Naive thymus-derived CD8-positive, alpha-beta T cell (primary cell): ENCODE measurements around the gene DCPS. TPM values are rescaled to one million over a fixed set of nuclear protein-coding genes. Genes with fewer than 3 reads are reported as not detected.

Source experiments
- ATAC-seq, 2 donors: fragments of 150-1000 bp; cut with Tn5 transposase in 1 of 2; sonication (Bioruptor Pico), chemical (Tn5 transposase) in 1 of 2; 1 replicate in 1 of 2; 2 replicates in 1 of 2; pipeline ENCODE4 v1.10.0; 2021; ENCODE audit warnings: mild to moderate bottlenecking in 2 of 2, moderate library complexity in 2 of 2
- POLR2A ChIA-PET: fragments of 350-600 bp; sonication (Branson Sonifier 250); formaldehyde crosslinking; loops from one replicate; lab custom pipeline; 2021; ENCODE audit warnings: antibody characterized with exemption; lab: Charles Lee
- DNase-seq, 10 donors: peaks; one replicate each; pipeline versions ENCODE4 v3.0.0 to v3.0.0-alpha.2; 2020 to 2022
- H3K27ac Mint-ChIP-seq, 10 donors: one replicate each; pipeline ENCODE4 v1.8.0; 2020 to 2022; ENCODE audit warnings: mild to moderate bottlenecking in 10 of 10, mixed read lengths in 10 of 10, moderate library complexity in 4 of 10, inconsistent platforms in 1 of 10
- H3K27me3 Mint-ChIP-seq, 5 donors: one replicate each; pipeline ENCODE4 v1.8.0; 2021 to 2022; ENCODE audit warnings: mixed read lengths in 5 of 5
- H3K36me3 Mint-ChIP-seq, 3 donors: one replicate each; pipeline ENCODE4 v1.8.0; 2020 to 2022; ENCODE audit warnings: mixed read lengths in 3 of 3, mild to moderate bottlenecking in 2 of 3, inconsistent platforms in 1 of 3
- H3K4me1 Mint-ChIP-seq, 4 donors: one replicate each; pipeline ENCODE4 v1.8.0; 2021 to 2022; ENCODE audit warnings: mixed read lengths in 4 of 4
- H3K4me3 Mint-ChIP-seq, 10 donors: one replicate each; pipeline ENCODE4 v1.8.0; 2020 to 2022; ENCODE audit warnings: mild to moderate bottlenecking in 10 of 10, mixed read lengths in 10 of 10, moderate library complexity in 6 of 10, inconsistent platforms in 1 of 10
- H3K9me3 Mint-ChIP-seq, 9 donors: one replicate each; pipeline ENCODE4 v1.8.0; 2020 to 2022; ENCODE audit warnings: mixed read lengths in 9 of 9, mild to moderate bottlenecking in 3 of 9, inconsistent platforms in 1 of 9, moderate library complexity in 1 of 9
- polyA plus RNA-seq, 3 donors: library from polyadenylated mRNA; unstranded; fragments of 300-500 nt; fragmentation: Illumina TruSeq; gene quantifications; one replicate each; pipeline ENCODE4 v1.2.3, GENCODE V29; 2021
- total RNA-seq, 8 experiments: library from RNA in 2 of 8; stranded (reverse) in 2 of 8; gene quantifications; one replicate each; pipeline ENCODE4 v1.2.3 and lab custom pipeline; 2021 to 2026

DCPS gene
- total and polyA plus RNA-seq, 5 experiments from 2014 or later, result 13.9 to 47.2 (median 36.7) TPM

- POLR2A ChIA-PET, result interaction anchor here (0.5 to 6.6 kb wide), 12 partner anchors 12 to 644 kb away, joined by 3 to 91 read pairs (median 5); partner anchors contain the start of genes CHEK1, DCPS, FAM118B and HYLS1
- peaks cover 0 to 1% (median 0%) of the 10 kb centered on the region in 5 donors for H3K27me3 Mint-ChIP-seq
These were observed 34.9 kb upstream of the DCPS start, which contains the start of the genes FOXRED1 and SRPRA for GRCh38 chr11:126268708-126269579. Gene FOXRED1, plus strand, starts transcription at chr11:126269154. Its CDS starts 53 bp downstream, at chr11:126269207. Gene SRPRA, minus strand, starts transcription at chr11:126268895. Its CDS starts 91 bp downstream, at chr11:126268804.

GRCh38 chr11:126277322-126277721, 26.5 kb upstream of the DCPS start:
- H3K9me3 Mint-ChIP-seq, result no peaks in the 10 kb centered on the region
- no peaks in the 10 kb centered on the region for H3K27me3 Mint-ChIP-seq
- POLR2A ChIA-PET, result no interaction called here
- H3K36me3 Mint-ChIP-seq, result peaks cover 0 to 36% (median 14%) of the 10 kb centered on the region in 3 donors
- DNase-seq, result no peak
- H3K4me3 Mint-ChIP-seq, result no peak overlapping the region
- H3K4me1 Mint-ChIP-seq, result peaks cover 24 to 44% (median 33%) of the 10 kb centered on the region in 4 donors
- peak overlapping the region in 1 of 10 donors; percentile 25 for H3K27ac Mint-ChIP-seq
- no peak for ATAC-seq

More at GRCh38 chr11:126268708-126269579, 34.9 kb upstream of the DCPS start, which contains the start of the genes FOXRED1 and SRPRA:
- peak; percentile 96 to 97 for ATAC-seq
- Mint-ChIP-seq H3K36me3 (peaks cover 0 to 52% (median 12%) of the 10 kb centered on the region in 3 donors), H3K27ac (peak within 1 kb of the TSS; percentile 95 to 99 (median 98)), H3K4me1 (peaks cover 24 to 49% (median 43%) of the 10 kb centered on the region in 4 donors), H3K4me3 (peak within 1 kb of the TSS; percentile 95 to 98 (median 97)), H3K9me3 (no peaks in the 10 kb centered on the region)
- peak; percentile 97 to 100 (median 100) for DNase-seq

GRCh38 chr11:126277780-126278179, 26.1 kb upstream of the DCPS start:
- H3K4me1 Mint-ChIP-seq, result peaks cover 26 to 41% (median 35%) of the 10 kb centered on the region in 4 donors
- H3K27me3 Mint-ChIP-seq, result no peaks in the 10 kb centered on the region
- no peak overlapping the region for H3K4me3 Mint-ChIP-seq
- H3K27ac Mint-ChIP-seq, result peak overlapping the region in 1 of 10 donors; percentile 25
- H3K36me3 Mint-ChIP-seq, result peaks cover 0 to 36% (median 14%) of the 10 kb centered on the region in 3 donors
- ATAC-seq (no peak), DNase-seq (no peak)
- POLR2A ChIA-PET, result no interaction called here
- H3K9me3 Mint-ChIP-seq, result no peaks in the 10 kb centered on the region

GRCh38 chr11:126279191-126279590, 24.7 kb upstream of the DCPS start:
- Mint-ChIP-seq H3K4me3 (peak overlapping the region in 6 of 10 donors; percentile 16 to 32 (median 24)), H3K9me3 (no peaks in the 10 kb centered on the region), H3K4me1 (peaks cover 31 to 46% (median 43%) of the 10 kb centered on the region in 4 donors), H3K27me3 (no peaks in the 10 kb centered on the region), H3K36me3 (peaks cover 0 to 23% (median 12%) of the 10 kb centered on the region in 3 donors), H3K27ac (peak overlapping the region in 6 of 10 donors; percentile 87 to 98 (median 94))
- DNase-seq (no peak), ATAC-seq (no peak)
- POLR2A ChIA-PET, result interaction anchor here (5.8 kb wide), 1 partner anchor 9 kb away, joined by 91 read pairs; the partner anchor contains the start of genes FOXRED1 and SRPRA

- Mint-ChIP-seq H3K27ac (peak overlapping the region; percentile 80 to 98 (median 92)), H3K9me3 (no peaks in the 10 kb centered on the region), H3K4me3 (peak overlapping the region in 9 of 10 donors; percentile 3 to 69 (median 41)), H3K36me3 (peaks cover 0 to 13% (median 1%) of the 10 kb centered on the region in 3 donors), H3K4me1 (peaks cover 31 to 54% (median 50%) of the 10 kb centered on the region in 4 donors), H3K27me3 (no peaks in the 10 kb centered on the region)
- DNase-seq, result peak in 1 of 10 donors; percentile 16
- POLR2A ChIA-PET, result interaction anchor here (0.7 to 5.8 kb wide), 4 partner anchors 10 to 38 kb away, joined by 3 to 91 read pairs (median 20); partner anchors contain the start of genes DCPS, FOXRED1 and SRPRA
- ATAC-seq, result no peak
These were observed 23.3 kb upstream of the DCPS start for GRCh38 chr11:126280595-126280994.

- POLR2A ChIA-PET, result interaction anchor here (0.7 to 5.8 kb wide), 5 partner anchors 11 to 70 kb away, joined by 3 to 91 read pairs (median 12); partner anchors contain the start of genes DCPS, FAM118B, FOXRED1 and RPUSD4
- Mint-ChIP-seq H3K4me1 (peaks cover 28 to 51% (median 49%) of the 10 kb centered on the region in 4 donors), H3K36me3 (peaks cover 0 to 9% (median 0%) of the 10 kb centered on the region in 3 donors), H3K27me3 (no peaks in the 10 kb centered on the region), H3K9me3 (no peaks in the 10 kb centered on the region), H3K4me3 (peak overlapping the region in 9 of 10 donors; percentile 81 to 100 (median 92)), H3K27ac (peak overlapping the region in 9 of 10 donors; percentile 78 to 98 (median 97))
- ATAC-seq (no peak), DNase-seq (no peak)
These were observed 22.6 kb upstream of the DCPS start for GRCh38 chr11:126281245-126281644.

- Mint-ChIP-seq H3K9me3 (no peaks in the 10 kb centered on the region), H3K27me3 (no peaks in the 10 kb centered on the region), H3K36me3 (peaks cover 0 to 9% (median 0%) of the 10 kb centered on the region in 3 donors), H3K27ac (peak overlapping the region; percentile 94 to 99 (median 97)), H3K4me1 (peaks cover 28 to 53% (median 49%) of the 10 kb centered on the region in 4 donors), H3K4me3 (peak overlapping the region; percentile 89 to 100 (median 92))
- DNase-seq (no peak), ATAC-seq (no peak)
- POLR2A ChIA-PET, result interaction anchor here (1.2 to 5.8 kb wide), 5 partner anchors 11 to 71 kb away, joined by 3 to 91 read pairs (median 12); partner anchors contain the start of genes DCPS, FAM118B, FOXRED1 and RPUSD4
These were observed 22.1 kb upstream of the DCPS start for GRCh38 chr11:126281666-126282175.

- H3K4me1 Mint-ChIP-seq, result peaks cover 29 to 57% (median 51%) of the 10 kb centered on the region in 4 donors
- ATAC-seq (peak; percentile 60 to 69), DNase-seq (peak; percentile 18 to 68 (median 41))
- H3K9me3 Mint-ChIP-seq, result no peaks in the 10 kb centered on the region
- H3K36me3 Mint-ChIP-seq, result peaks cover 0 to 14% (median 0%) of the 10 kb centered on the region in 3 donors
- peak overlapping the region; percentile 89 to 100 (median 92) for H3K4me3 Mint-ChIP-seq
- no peaks in the 10 kb centered on the region for H3K27me3 Mint-ChIP-seq
- peak overlapping the region; percentile 94 to 99 (median 97) for H3K27ac Mint-ChIP-seq
- POLR2A ChIA-PET, result interaction anchor here (0.7 to 5.8 kb wide), 6 partner anchors 12 to 396 kb away, joined by 3 to 91 read pairs (median 12); partner anchors contain the start of genes DCPS, FAM118B, FOXRED1 and RPUSD4
These were observed 21.5 kb upstream of the DCPS start for GRCh38 chr11:126282361-126282735.

- DNase-seq, result peak; percentile 51 to 82 (median 66)
- no peaks in the 10 kb centered on the region for H3K9me3 Mint-ChIP-seq
- peak within 1 kb of the TSS; percentile 95 to 99 (median 98) for H3K27ac Mint-ChIP-seq
- H3K36me3 Mint-ChIP-seq, result peaks cover 0 to 14% (median 0%) of the 10 kb centered on the region in 3 donors
- POLR2A ChIA-PET, result interaction anchor here (0.7 to 5.8 kb wide), 10 partner anchors 12 to 1333 kb away, joined by 3 to 91 read pairs (median 5); partner anchors contain the start of genes DCPS, FAM118B, FOXRED1 and RPUSD4
- peak; percentile 71 to 80 for ATAC-seq
- H3K27me3 Mint-ChIP-seq, result no peaks in the 10 kb centered on the region
- peaks cover 29 to 57% (median 51%) of the 10 kb centered on the region in 4 donors for H3K4me1 Mint-ChIP-seq
- H3K4me3 Mint-ChIP-seq, result peak within 1 kb of the TSS; percentile 90 to 100 (median 95)
These were observed 20.9 kb upstream of the DCPS start, which contains the start of gene TIRAP for GRCh38 chr11:126282736-126283591. Gene TIRAP, plus strand, starts transcription at chr11:126283093. Its CDS starts 7,802 bp downstream, at chr11:126290895.

- POLR2A ChIA-PET, result no interaction called here
- Mint-ChIP-seq H3K9me3 (no peaks in the 10 kb centered on the region), H3K4me3 (peak overlapping the region; percentile 51 to 100 (median 90)), H3K27ac (peak overlapping the region in 9 of 10 donors; percentile 4 to 98 (median 86)), H3K27me3 (no peaks in the 10 kb centered on the region), H3K36me3 (peaks cover 0 to 22% (median 0%) of the 10 kb centered on the region in 3 donors), H3K4me1 (peaks cover 24 to 50% (median 45%) of the 10 kb centered on the region in 4 donors)
- ATAC-seq (peak; percentile 22 to 24), DNase-seq (peak; percentile 39 to 85 (median 64))
These were observed 19.0 kb upstream of the DCPS start for GRCh38 chr11:126284829-126285228.

GRCh38 chr11:126288237-126288636, 15.6 kb upstream of the DCPS start:
- H3K4me1 Mint-ChIP-seq, result peaks cover 10 to 26% (median 22%) of the 10 kb centered on the region in 4 donors
- no peak for DNase-seq

More at GRCh38 chr11:126288237-126288636, 15.6 kb upstream of the DCPS start:
- Mint-ChIP-seq H3K27me3 (no peaks in the 10 kb centered on the region), H3K4me3 (no peak overlapping the region), H3K27ac (peak overlapping the region in 1 of 10 donors; percentile 37), H3K9me3 (no peaks in the 10 kb centered on the region), H3K36me3 (peaks cover 0 to 50% (median 0%) of the 10 kb centered on the region in 3 donors)
- ATAC-seq, result no peak
- POLR2A ChIA-PET, result no interaction called here
